ENCODE results near the gene SNX30. TPM values are rescaled to one million over a fixed set of nuclear protein-coding genes. Genes with fewer than 3 reads are reported as not detected.

The SNX30 gene
- total and polyA plus RNA-seq, 12 donors, result 0.88 to 7.2 (median 3.8) TPM

GRCh38 chr9:112822618-112823017, 72.1 kb downstream of the SNX30 start:
- H3K4me1 ChIP-seq, result peaks cover 0 to 11% (median 6%) of the 10 kb centered on the region in 9 donors
- 94 to 95% methylated on average over 3 of the region's 3 CpGs for WGBS, 2 donors
- peaks cover 0 to 35% (median 0%) of the 10 kb centered on the region in 9 donors for H3K36me3 ChIP-seq
- H3K4me3 ChIP-seq, result no peak overlapping the region
- no peak for ATAC-seq
- TF ChIP-seq, protein P1, sequence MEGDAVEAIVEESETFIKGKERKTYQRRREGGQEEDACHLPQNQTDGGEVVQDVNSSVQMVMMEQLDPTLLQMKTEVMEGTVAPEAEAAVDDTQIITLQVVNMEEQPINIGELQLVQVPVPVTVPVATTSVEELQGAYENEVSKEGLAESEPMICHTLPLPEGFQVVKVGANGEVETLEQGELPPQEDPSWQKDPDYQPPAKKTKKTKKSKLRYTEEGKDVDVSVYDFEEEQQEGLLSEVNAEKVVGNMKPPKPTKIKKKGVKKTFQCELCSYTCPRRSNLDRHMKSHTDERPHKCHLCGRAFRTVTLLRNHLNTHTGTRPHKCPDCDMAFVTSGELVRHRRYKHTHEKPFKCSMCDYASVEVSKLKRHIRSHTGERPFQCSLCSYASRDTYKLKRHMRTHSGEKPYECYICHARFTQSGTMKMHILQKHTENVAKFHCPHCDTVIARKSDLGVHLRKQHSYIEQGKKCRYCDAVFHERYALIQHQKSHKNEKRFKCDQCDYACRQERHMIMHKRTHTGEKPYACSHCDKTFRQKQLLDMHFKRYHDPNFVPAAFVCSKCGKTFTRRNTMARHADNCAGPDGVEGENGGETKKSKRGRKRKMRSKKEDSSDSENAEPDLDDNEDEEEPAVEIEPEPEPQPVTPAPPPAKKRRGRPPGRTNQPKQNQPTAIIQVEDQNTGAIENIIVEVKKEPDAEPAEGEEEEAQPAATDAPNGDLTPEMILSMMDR (IDR thresholded peaks at IDR 0.05), result no peak
- no peaks in the 10 kb centered on the region for H3K9me3 ChIP-seq
- H3K27me3 ChIP-seq, result no peaks in the 10 kb centered on the region
- no peak for DNase-seq
- no peak overlapping the region for H3K27ac ChIP-seq
- intact Hi-C loops (cut with DNase I), result loop anchor here in 1 of 10 donors (5.0 kb wide), 1 partner anchor 105 kb away; the partner anchor contains the start of gene INIP

DNA sequence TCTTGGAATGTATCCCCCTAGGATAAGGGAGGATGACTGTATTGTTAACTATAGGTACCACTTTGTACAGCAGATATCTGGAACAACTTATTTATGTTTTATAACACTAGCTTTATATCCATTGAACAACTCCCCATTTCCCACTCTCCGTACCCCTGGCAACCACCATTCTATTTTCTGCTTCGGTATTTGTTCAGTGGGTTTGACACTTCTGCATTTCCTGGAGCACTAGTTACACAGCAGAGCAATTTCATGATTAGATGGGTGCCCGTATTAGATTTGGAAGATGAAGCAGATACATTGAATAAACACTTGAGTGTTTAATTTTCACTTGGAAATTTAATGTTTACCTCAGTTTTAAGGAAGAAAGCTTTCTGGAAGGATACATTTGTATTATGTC, 72.7 kb downstream of the SNX30 start:
- Histone ChIP-seq H3K27ac (no peak overlapping the region), H3K9me3 (no peaks in the 10 kb centered on the region), H3K4me3 (no peak overlapping the region), H3K27me3 (no peaks in the 10 kb centered on the region), H3K36me3 (peaks cover 0 to 29% (median 0%) of the 10 kb centered on the region in 9 donors), H3K4me1 (peaks cover 0 to 8% (median 6%) of the 10 kb centered on the region in 9 donors)
- no peak for ATAC-seq
- TF ChIP-seq, protein P1 (IDR thresholded peaks at IDR 0.05), result no peak
- intact Hi-C loops (cut with DNase I), result loop anchor here in 1 of 10 donors (5.0 kb wide), 1 partner anchor 106 kb away; the partner anchor contains the start of gene INIP
- no peak for DNase-seq
- WGBS, 2 donors, result 77 to 87% methylated on average over 3 of the region's 3 CpGs

- 69 to 70% methylated on average over 5 of the region's 5 CpGs for WGBS, 2 donors
- Histone ChIP-seq H3K36me3 (peaks cover 0 to 18% (median 0%) of the 10 kb centered on the region in 9 donors), H3K9me3 (no peaks in the 10 kb centered on the region), H3K4me1 (peaks cover 0 to 18% (median 9%) of the 10 kb centered on the region in 9 donors), H3K27ac (peak overlapping the region in 8 of 10 donors; percentile 6 to 54 (median 24)), H3K27me3 (no peaks in the 10 kb centered on the region), H3K4me3 (no peak overlapping the region)
- TF ChIP-seq, protein P1 (IDR thresholded peaks at IDR 0.05), result no peak
- peak; percentile 36 to 38 for DNase-seq
- ATAC-seq, result peak; percentile 74 to 90 (median 83)
- intact Hi-C loops (cut with DNase I), result no loop called here
Observed at GRCh38 chr9:112831281-112831851, 80.8 kb downstream of the SNX30 start.

GRCh38 chr9:112831969-112832368, 81.4 kb downstream of the SNX30 start:
- Histone ChIP-seq H3K4me3 (no peak overlapping the region), H3K27me3 (no peaks in the 10 kb centered on the region), H3K4me1 (peaks cover 0 to 22% (median 9%) of the 10 kb centered on the region in 9 donors), H3K36me3 (peaks cover 0 to 24% (median 0%) of the 10 kb centered on the region in 9 donors), H3K27ac (peak overlapping the region in 4 of 10 donors; percentile 11 to 54 (median 24)), H3K9me3 (no peaks in the 10 kb centered on the region)
- intact Hi-C loops (cut with DNase I), result no loop called here
- ATAC-seq (peak in 1 of 8 donors; percentile 11), DNase-seq (no peak)
- 92 to 95% methylated on average over 3 of the region's 3 CpGs for WGBS, 2 donors
- TF ChIP-seq, protein P1 (IDR thresholded peaks at IDR 0.05), result no peak

Measured in heart right ventricle (tissue), 16 donors.